Measurements from ENCODE around the gene CCL1.

Gene CCL1

DNA sequence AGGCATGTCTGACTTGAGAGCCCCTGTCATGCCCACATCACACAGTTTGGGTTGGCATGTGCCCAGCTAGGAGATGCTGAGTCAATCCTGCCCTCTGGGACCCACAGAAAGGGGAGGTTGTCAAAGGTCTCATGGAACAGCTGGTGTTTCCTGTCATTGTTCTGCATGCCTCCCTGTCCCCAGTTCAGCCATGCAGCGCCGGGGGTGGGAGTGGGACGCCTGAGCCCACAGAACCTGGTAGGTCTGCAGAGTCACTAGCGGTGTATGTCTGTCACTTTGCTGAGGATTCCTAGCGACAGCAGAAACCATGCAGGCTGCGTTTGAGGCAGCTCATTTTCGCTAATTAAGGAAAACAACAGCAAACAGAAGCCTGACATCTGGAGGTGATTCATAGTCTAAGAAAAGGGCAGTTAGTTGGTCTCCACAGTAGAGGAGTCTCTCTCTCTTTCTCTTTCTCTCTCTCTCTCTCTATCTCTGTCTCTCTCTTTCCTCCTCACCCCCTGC, 19.6 kb upstream of the CCL1 start:
- no peak for TF ChIP-seq ZNF19 (tag by site-specific recombination; IDR thresholded peaks at IDR 0.05; ENCODE audit: low read depth)
- ChIA-PET CTCF (interaction anchor here (0.7 to 5.1 kb wide), 4 partner anchors 10 to 446 kb away, joined by 3 to 24 read pairs (median 4); no protein-coding TSS in a partner anchor), POLR2A (no interaction called here)
- Histone ChIP-seq H3K27ac (ENCODE audit: extremely low read depth, low read depth, low read length) (no peak overlapping the region), H3K4me3 (ENCODE audit: low read depth, low read length) (no peak overlapping the region), H3K36me3 (ENCODE audit: control insufficient read depth in 2 of 2, insufficient read depth in 1 of 2, low read length in 2 of 2) (no peaks in the 10 kb centered on the region), H3K9me3 (ENCODE audit: control insufficient read depth, insufficient read depth, low read depth, low read length) (no peaks in the 10 kb centered on the region), H3K4me1 (ENCODE audit: control insufficient read depth, insufficient read depth, low read length) (no peaks in the 10 kb centered on the region)

DNA sequence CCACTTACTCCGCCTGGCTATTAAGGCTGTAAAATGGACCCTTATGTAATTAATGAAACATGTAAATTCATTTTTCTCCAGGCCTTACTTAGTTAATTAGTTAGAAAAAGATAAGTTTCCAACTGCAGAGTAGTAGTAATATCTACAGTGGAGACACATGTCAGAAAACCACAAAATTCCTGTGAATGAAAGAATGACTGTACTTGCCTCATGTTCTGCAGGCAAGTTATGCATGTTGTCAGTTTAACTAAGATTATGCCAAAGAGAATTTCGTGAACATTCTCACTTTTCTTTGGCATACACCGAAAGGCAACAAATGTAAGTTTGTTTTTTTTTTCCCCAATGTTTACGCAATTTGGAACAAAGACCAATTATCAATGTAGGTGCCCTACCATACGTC, 16.8 kb upstream of the CCL1 start:
- no peaks in the 10 kb centered on the region for H3K9me3 ChIP-seq (ENCODE audit: control insufficient read depth, insufficient read depth, low read depth, low read length)
- TF ChIP-seq, protein P1, sequence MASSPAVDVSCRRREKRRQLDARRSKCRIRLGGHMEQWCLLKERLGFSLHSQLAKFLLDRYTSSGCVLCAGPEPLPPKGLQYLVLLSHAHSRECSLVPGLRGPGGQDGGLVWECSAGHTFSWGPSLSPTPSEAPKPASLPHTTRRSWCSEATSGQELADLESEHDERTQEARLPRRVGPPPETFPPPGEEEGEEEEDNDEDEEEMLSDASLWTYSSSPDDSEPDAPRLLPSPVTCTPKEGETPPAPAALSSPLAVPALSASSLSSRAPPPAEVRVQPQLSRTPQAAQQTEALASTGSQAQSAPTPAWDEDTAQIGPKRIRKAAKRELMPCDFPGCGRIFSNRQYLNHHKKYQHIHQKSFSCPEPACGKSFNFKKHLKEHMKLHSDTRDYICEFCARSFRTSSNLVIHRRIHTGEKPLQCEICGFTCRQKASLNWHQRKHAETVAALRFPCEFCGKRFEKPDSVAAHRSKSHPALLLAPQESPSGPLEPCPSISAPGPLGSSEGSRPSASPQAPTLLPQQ (tag by site-specific recombination; IDR thresholded peaks at IDR 0.05) = no peak
- TF ChIP-seq, protein P2, sequence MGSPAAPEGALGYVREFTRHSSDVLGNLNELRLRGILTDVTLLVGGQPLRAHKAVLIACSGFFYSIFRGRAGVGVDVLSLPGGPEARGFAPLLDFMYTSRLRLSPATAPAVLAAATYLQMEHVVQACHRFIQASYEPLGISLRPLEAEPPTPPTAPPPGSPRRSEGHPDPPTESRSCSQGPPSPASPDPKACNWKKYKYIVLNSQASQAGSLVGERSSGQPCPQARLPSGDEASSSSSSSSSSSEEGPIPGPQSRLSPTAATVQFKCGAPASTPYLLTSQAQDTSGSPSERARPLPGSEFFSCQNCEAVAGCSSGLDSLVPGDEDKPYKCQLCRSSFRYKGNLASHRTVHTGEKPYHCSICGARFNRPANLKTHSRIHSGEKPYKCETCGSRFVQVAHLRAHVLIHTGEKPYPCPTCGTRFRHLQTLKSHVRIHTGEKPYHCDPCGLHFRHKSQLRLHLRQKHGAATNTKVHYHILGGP (tag by site-specific recombination; IDR thresholded peaks at IDR 0.05) = no peak
- TF ChIP-seq, protein P3, sequence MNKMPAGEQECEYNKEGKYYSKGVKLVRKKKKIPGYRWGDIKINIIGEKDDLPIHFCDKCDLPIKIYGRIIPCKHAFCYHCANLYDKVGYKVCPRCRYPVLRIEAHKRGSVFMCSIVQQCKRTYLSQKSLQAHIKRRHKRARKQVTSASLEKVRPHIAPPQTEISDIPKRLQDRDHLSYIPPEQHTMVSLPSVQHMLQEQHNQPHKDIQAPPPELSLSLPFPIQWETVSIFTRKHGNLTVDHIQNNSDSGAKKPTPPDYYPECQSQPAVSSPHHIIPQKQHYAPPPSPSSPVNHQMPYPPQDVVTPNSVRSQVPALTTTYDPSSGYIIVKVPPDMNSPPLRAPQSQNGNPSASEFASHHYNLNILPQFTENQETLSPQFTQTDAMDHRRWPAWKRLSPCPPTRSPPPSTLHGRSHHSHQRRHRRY (tag by site-specific recombination; IDR thresholded peaks at IDR 0.05) = no peak
- TF ChIP-seq, protein P4, sequence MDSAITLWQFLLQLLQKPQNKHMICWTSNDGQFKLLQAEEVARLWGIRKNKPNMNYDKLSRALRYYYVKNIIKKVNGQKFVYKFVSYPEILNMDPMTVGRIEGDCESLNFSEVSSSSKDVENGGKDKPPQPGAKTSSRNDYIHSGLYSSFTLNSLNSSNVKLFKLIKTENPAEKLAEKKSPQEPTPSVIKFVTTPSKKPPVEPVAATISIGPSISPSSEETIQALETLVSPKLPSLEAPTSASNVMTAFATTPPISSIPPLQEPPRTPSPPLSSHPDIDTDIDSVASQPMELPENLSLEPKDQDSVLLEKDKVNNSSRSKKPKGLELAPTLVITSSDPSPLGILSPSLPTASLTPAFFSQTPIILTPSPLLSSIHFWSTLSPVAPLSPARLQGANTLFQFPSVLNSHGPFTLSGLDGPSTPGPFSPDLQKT (IDR thresholded peaks at IDR 0.05; ENCODE audit: borderline replicate concordance, low read depth, low read length) = no peak
- no peak for TF ChIP-seq ZNF37A (tag by site-specific recombination; IDR thresholded peaks at IDR 0.05)
- no peak overlapping the region for H3K27ac ChIP-seq (ENCODE audit: extremely low read depth, low read depth, low read length)
- H3K4me3 ChIP-seq (ENCODE audit: low read depth, low read length) = no peak overlapping the region
- ChIA-PET POLR2A (no interaction called here), CTCF (interaction anchor here (0.9 to 1.2 kb wide), 3 partner anchors 18 to 162 kb away, joined by 3 to 4 read pairs (median 3); no protein-coding TSS in a partner anchor)
- no peaks in the 10 kb centered on the region for H3K4me1 ChIP-seq (ENCODE audit: control insufficient read depth, insufficient read depth, low read length)
- H3K36me3 ChIP-seq (ENCODE audit: control insufficient read depth in 2 of 2, insufficient read depth in 1 of 2, low read length in 2 of 2) = no peaks in the 10 kb centered on the region

DNA sequence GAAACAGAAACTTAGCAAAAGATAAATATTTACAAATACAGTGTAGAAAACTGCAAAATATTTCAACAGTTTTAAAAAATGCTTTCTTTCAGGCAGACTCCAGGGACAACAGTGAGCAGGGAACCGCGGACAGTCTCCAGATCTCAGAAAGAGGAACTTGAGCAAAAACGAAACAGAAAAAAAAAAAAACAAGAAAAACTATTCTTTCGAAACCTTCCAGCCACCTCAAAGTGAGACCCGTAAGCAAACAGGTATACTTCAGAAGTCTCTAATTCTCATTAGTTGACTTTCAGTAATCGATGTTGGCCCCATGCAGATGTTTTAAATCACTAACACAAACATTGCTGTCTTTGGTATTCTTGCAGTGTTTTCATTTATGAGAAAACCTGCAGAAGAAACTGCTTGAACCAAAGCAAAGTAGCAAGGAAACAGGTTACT, 15.7 kb upstream of the CCL1 start:
- CTCF ChIA-PET = interaction anchor here (0.7 to 2.3 kb wide), 2 partner anchors 17 to 205 kb away, joined by 3 to 18 read pairs; no protein-coding TSS in a partner anchor

DNA sequence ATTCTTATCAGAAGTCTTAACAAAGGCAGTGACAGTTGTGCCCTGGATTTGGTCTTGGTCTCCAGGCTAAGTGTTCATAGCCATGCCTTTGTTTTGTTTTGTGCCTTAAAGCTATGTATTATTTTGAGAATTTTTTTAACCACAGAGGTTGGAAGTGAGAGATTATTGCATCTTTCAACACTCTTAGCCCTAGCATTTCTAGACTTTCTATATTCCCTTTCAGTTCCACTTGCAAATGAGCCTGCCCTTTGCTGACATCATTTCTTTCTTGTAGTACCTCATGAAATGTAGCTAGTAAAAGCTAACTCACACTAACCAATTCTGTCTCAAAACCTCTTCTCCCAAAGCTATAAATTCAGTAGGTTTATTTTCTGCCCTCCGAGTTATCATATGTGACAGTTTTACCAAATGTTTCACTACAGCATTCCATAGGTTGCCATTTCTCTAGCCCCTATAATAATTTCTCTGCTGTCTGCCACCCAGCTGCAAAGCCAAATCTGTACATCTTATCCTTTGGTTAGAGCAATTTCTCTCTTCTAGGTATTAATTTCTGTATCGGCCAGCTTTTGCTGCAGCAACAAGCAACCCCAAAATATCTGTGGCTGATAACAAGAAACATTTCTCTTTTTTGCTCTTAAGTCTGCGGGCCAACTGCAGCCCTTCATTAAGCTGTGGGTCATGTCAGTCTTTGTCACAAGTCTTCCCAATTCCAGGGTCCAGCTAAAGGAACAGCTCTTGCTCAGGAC, 14.2 kb upstream of the CCL1 start:
- no peaks in the 10 kb centered on the region for H3K4me1 ChIP-seq (ENCODE audit: control insufficient read depth, insufficient read depth, low read length)
- CTCF ChIA-PET = interaction anchor here (0.6 to 2.3 kb wide), 5 partner anchors 16 to 209 kb away, joined by 3 to 18 read pairs (median 3); no protein-coding TSS in a partner anchor

More for the DNA sequence above, 15.7 kb upstream of the CCL1 start:
- Histone ChIP-seq H3K27ac (ENCODE audit: extremely low read depth, low read depth, low read length) (no peak overlapping the region), H3K4me1 (ENCODE audit: control insufficient read depth, insufficient read depth, low read length) (no peaks in the 10 kb centered on the region), H3K4me3 (ENCODE audit: low read depth, low read length) (no peak overlapping the region), H3K9me3 (ENCODE audit: control insufficient read depth, insufficient read depth, low read depth, low read length) (no peaks in the 10 kb centered on the region), H3K36me3 (ENCODE audit: control insufficient read depth in 2 of 2, insufficient read depth in 1 of 2, low read length in 2 of 2) (no peaks in the 10 kb centered on the region)
- POLR2A ChIA-PET = no interaction called here
- no peak for TF ChIP-seq ZNF791 (tag by site-specific recombination; IDR thresholded peaks at IDR 0.05)
- no peak for TF ChIP-seq ZNF530 (tag by site-specific recombination; IDR thresholded peaks at IDR 0.05; ENCODE audit: low read depth)

More for the DNA sequence above, 14.2 kb upstream of the CCL1 start:
- Histone ChIP-seq H3K27ac (ENCODE audit: extremely low read depth, low read depth, low read length) (no peak overlapping the region), H3K4me3 (ENCODE audit: low read depth, low read length) (no peak overlapping the region), H3K9me3 (ENCODE audit: control insufficient read depth, insufficient read depth, low read depth, low read length) (no peaks in the 10 kb centered on the region), H3K36me3 (ENCODE audit: control insufficient read depth in 2 of 2, insufficient read depth in 1 of 2, low read length in 2 of 2) (no peaks in the 10 kb centered on the region)
- POLR2A ChIA-PET = no interaction called here
- no peak for TF ChIP-seq ZNF404 (tag by site-specific recombination; IDR thresholded peaks at IDR 0.05)
- TF ChIP-seq, protein P5, sequence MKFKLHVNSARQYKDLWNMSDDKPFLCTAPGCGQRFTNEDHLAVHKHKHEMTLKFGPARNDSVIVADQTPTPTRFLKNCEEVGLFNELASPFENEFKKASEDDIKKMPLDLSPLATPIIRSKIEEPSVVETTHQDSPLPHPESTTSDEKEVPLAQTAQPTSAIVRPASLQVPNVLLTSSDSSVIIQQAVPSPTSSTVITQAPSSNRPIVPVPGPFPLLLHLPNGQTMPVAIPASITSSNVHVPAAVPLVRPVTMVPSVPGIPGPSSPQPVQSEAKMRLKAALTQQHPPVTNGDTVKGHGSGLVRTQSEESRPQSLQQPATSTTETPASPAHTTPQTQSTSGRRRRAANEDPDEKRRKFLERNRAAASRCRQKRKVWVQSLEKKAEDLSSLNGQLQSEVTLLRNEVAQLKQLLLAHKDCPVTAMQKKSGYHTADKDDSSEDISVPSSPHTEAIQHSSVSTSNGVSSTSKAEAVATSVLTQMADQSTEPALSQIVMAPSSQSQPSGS (tag by site-specific recombination; IDR thresholded peaks at IDR 0.05; ENCODE audit: low read depth) = no peak
- TF ChIP-seq ZBTB21 (tag by site-specific recombination; IDR thresholded peaks at IDR 0.05) = no peak
- no peak for TF ChIP-seq ZBTB17 (tag by site-specific recombination; IDR thresholded peaks at IDR 0.05)
- TF ChIP-seq, protein P4 (IDR thresholded peaks at IDR 0.05; ENCODE audit: borderline replicate concordance, low read depth, low read length) = no peak

Measured in HEK293 (cell line).